Loucy (cell line): ENCODE measurements around the gene SLC26A11.
A peak's percentile ranks its signal among the peaks of the same experiment; 100 is the strongest.

Experiments
- H2AFZ ChIP-seq: fragments of 200-600 bp; sonication (generic); 2 replicates; pipeline ENCODE4 v1.6.0; 2016; ENCODE audit warnings: antibody characterized with exemption, mild to moderate bottlenecking, low read length, moderate library complexity
- H3F3A ChIP-seq: fragments of 200-600 bp; 2 replicates; pipeline ENCODE4 v1.6.0; 2016; ENCODE audit warnings: antibody characterized with exemption, low read depth, mild to moderate bottlenecking
- H3K27me3 ChIP-seq: fragments of 200-600 bp; sonication (generic); 2 replicates; pipeline ENCODE4 v1.6.1; 2014; ENCODE audit warnings: low read length, mild to moderate bottlenecking; ENCODE audit not compliant: insufficient read depth, poor library complexity, severe bottlenecking
- H3K36me3 ChIP-seq: fragments of 200-600 bp; sonication (generic); 2 replicates; pipeline ENCODE4 v1.6.1; 2016; ENCODE audit warnings: low read length; ENCODE audit not compliant: insufficient read depth
- H3K4me1 ChIP-seq: fragments of 200-600 bp; sonication (generic); 2 replicates; pipeline ENCODE4 v1.5.1; 2014; ENCODE audit warnings: low read length, mild to moderate bottlenecking; ENCODE audit not compliant: insufficient read depth, poor library complexity, severe bottlenecking
- H3K4me2 ChIP-seq: fragments of 200-600 bp; sonication (generic); 2 replicates; pipeline ENCODE4 v1.6.0; 2014; ENCODE audit warnings: antibody characterized with exemption, low read length, low read depth, mild to moderate bottlenecking; ENCODE audit not compliant: poor library complexity, severe bottlenecking
- H3K4me3 ChIP-seq: fragments of 200-600 bp; sonication (generic); 2 replicates; pipeline ENCODE4 v1.5.1; 2014; ENCODE audit warnings: low read length, mild to moderate bottlenecking, mixed read lengths; ENCODE audit not compliant: poor library complexity, severe bottlenecking
- H3K79me2 ChIP-seq: fragments of 200-600 bp; sonication (generic); 2 replicates; pipeline ENCODE4 v1.6.1; 2014; ENCODE audit warnings: low read length; ENCODE audit not compliant: insufficient read depth
- H3K9ac ChIP-seq: fragments of 200-600 bp; sonication (generic); 2 replicates; pipeline ENCODE4 v1.6.0; 2014; ENCODE audit warnings: mild to moderate bottlenecking, low read depth, low read length, moderate library complexity; ENCODE audit not compliant: poor library complexity, severe bottlenecking
- H3K9me2 ChIP-seq: fragments of 200-600 bp; sonication (generic); replicated peaks from 2 replicates; pipeline ENCODE4 v1.6.1; 2016; ENCODE audit warnings: low read depth, low read length, mixed read lengths
- H3K9me3 ChIP-seq: fragments of 200-600 bp; sonication (generic); 2 replicates; pipeline ENCODE4 v1.6.1; 2014; ENCODE audit warnings: mild to moderate bottlenecking, antibody characterized with exemption, low read length, low read depth; ENCODE audit not compliant: insufficient read depth
- H4K20me1 ChIP-seq: fragments of 200-600 bp; sonication (generic); 2 replicates; pipeline ENCODE4 v1.6.0; 2014; ENCODE audit warnings: antibody characterized with exemption, low read length, mild to moderate bottlenecking; ENCODE audit not compliant: insufficient read depth, poor library complexity, severe bottlenecking
- EZH2phosphoT487 ChIP-seq: fragments of 200-600 bp; IDR thresholded peaks from 2 replicates; pipeline ENCODE4 v1.6.1; 2018; ENCODE audit warnings: antibody characterized with exemption, mild to moderate bottlenecking, moderate library complexity, borderline replicate concordance
- TF ChIP-seq, protein P1 (sequence below): fragments of 200-600 bp; sonication (generic); conservative IDR thresholded peaks from 2 replicates; pipeline ENCODE4 v1.5.1; 2014; ENCODE audit warnings: mild to moderate bottlenecking, antibody characterized with exemption, low read length

Gene SLC26A11

DNA sequence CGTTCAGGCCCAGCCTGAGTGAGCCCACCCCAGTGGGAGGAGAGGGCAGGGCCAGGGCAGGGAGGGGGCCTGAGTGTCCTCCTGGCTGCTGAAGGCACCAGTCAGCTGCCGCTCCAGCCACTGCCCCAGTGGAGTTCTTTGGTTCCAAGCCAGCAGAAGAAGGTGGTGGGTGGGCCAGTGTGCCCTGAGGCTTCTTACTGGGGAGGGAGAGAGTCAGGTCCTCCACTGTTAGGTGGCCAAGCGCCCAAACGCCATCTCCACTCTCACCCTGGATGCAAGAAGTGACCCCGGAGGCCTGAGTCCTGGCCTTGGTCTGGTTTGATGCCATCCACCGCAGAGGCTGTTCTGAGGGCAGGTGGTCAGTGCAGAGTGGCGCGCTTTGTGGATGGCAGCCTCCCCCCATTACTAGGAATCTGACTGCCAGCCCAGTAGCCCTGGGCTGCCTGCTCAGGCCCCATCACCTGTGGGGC, 42.6 kb downstream of the SLC26A11 start:
- Histone ChIP-seq H3K4me3 (peak overlapping the region; percentile 87), H3K36me3 (no peaks in the 10 kb centered on the region), H3K4me2 (peak overlapping the region; percentile 95), H3F3A (peaks cover 12% of the 10 kb centered on the region), H3K27me3 (no peaks in the 10 kb centered on the region), H2AFZ (no peak overlapping the region), H3K9me2 (no peaks in the 10 kb centered on the region), H3K4me1 (peaks cover 34% of the 10 kb centered on the region), H3K79me2 (peaks cover 42% of the 10 kb centered on the region), H4K20me1 (peaks cover 7% of the 10 kb centered on the region), H3K9me3 (no peaks in the 10 kb centered on the region), H3K9ac (no peak overlapping the region)
- TF ChIP-seq, protein P1, sequence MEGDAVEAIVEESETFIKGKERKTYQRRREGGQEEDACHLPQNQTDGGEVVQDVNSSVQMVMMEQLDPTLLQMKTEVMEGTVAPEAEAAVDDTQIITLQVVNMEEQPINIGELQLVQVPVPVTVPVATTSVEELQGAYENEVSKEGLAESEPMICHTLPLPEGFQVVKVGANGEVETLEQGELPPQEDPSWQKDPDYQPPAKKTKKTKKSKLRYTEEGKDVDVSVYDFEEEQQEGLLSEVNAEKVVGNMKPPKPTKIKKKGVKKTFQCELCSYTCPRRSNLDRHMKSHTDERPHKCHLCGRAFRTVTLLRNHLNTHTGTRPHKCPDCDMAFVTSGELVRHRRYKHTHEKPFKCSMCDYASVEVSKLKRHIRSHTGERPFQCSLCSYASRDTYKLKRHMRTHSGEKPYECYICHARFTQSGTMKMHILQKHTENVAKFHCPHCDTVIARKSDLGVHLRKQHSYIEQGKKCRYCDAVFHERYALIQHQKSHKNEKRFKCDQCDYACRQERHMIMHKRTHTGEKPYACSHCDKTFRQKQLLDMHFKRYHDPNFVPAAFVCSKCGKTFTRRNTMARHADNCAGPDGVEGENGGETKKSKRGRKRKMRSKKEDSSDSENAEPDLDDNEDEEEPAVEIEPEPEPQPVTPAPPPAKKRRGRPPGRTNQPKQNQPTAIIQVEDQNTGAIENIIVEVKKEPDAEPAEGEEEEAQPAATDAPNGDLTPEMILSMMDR: no peak
- no peak for TF ChIP-seq EZH2phosphoT487

DNA sequence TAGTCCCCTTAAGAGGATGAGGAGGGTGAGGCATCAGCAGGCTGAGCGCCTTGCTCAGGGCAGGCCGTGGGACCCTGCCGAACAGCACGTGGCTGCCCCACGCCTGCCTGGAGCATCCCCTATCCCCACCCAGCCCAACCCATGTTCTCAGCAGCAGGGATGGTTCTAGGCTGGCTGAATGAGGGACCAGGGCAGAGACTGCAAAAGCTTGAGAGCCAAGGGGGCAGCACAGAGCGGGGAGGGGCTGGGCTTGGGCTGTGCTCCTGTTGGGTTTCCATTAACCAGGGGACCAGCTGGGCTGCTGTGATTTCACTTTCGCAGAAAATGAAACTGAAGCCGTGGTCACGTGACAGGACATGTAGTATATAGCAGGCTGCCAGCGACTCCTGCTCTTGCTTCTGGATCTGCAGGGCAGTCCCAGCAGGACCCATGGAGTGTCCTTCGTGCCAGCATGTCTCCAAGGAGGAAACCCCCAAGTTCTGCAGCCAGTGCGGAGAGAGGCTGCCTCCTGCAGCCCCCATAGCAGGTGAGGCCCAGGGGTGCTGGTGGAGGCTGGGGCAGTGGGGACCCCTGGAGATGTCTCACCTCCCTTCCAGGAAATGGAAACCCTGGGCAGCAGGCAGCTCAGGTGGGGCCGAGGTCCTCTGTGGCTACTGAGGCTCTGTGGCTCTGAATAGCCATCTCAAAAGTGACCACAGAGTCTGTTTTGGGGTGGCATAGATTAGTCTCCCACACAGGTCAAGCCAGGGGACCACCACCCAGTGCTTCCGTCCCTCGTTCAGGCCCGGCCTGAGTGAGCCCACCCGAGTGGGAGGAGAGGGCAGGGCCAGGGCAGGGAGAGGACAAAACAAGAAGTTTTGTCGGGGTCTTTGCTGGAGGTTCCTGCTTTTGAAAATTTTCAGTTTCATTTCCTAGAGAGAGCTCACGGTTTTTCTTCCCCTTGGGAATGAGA, 43.3 kb downstream of the SLC26A11 start:
- Histone ChIP-seq H3K4me3 (peak overlapping the region; percentile 87), H3K79me2 (peaks cover 42% of the 10 kb centered on the region), H4K20me1 (peaks cover 7% of the 10 kb centered on the region), H3K9me2 (no peaks in the 10 kb centered on the region), H3K36me3 (no peaks in the 10 kb centered on the region), H3K27me3 (no peaks in the 10 kb centered on the region), H3K4me2 (peak overlapping the region; percentile 95), H2AFZ (no peak overlapping the region), H3K9ac (peak overlapping the region; percentile 79), H3F3A (peaks cover 12% of the 10 kb centered on the region), H3K9me3 (no peaks in the 10 kb centered on the region), H3K4me1 (peaks cover 34% of the 10 kb centered on the region)
- no peak for TF ChIP-seq EZH2phosphoT487
- TF ChIP-seq, protein P1: no peak

DNA sequence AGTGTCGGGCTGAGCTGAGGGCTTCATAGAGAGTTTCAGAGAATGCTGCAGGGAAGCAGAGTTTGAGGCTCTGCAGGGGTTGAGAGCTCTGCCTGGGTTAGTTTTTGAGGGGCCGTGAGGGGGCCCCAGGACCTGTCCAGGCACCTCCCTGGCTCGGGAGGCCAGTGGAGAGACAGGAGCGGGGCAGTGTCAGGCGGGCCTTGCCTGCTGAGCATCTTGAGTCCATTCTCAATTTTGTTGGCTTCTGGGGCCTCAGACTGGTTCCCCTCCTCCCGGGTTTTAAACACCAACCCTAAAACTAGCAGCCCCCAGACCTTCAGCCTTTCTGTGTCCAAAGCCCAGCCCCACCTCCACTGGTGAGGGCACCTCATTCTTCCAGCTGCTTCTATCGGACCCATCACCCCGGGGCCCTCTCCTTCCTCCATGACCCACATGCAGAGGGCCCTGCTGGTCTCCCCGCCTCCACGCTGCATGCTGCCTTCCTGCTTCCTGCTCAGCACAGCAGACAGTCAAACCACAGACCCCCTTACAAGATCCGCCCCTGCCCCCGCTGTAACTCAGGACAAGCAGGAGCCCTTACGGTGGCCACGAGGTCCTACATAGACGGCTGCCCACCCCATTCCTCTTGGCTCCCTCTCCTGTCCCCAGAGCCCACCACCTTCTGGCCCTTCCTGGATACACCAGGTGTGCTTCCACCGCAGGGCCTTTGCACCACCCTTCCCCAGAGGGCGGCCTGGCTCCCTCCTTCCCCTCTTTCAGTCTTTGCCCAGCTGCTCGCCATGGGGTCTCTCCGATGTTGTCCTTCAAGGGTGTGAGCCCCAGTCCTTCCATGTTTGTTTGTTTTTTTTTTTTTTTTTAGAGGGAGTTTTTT, 44.2 kb downstream of the SLC26A11 start:
- Histone ChIP-seq H3K4me3 (peak overlapping the region; percentile 87), H3K9ac (peak overlapping the region; percentile 79)

More for the DNA sequence above, 44.2 kb downstream of the SLC26A11 start:
- Histone ChIP-seq H4K20me1 (peaks cover 7% of the 10 kb centered on the region), H3K79me2 (peaks cover 42% of the 10 kb centered on the region), H3K9me2 (no peaks in the 10 kb centered on the region), H3F3A (peaks cover 6% of the 10 kb centered on the region), H3K4me2 (peak overlapping the region; percentile 95), H3K4me1 (peaks cover 34% of the 10 kb centered on the region), H3K27me3 (no peaks in the 10 kb centered on the region), H3K36me3 (no peaks in the 10 kb centered on the region), H3K9me3 (no peaks in the 10 kb centered on the region), H2AFZ (peak overlapping the region; percentile 22; the same call in 1 of the 2 replicates)
- no peak for TF ChIP-seq EZH2phosphoT487
- TF ChIP-seq, protein P1: no peak
